ENCODE measurements around the gene TMPRSS4. TPM values are rescaled to one million over a fixed set of nuclear protein-coding genes. Genes with fewer than 3 reads are reported as not detected.

TMPRSS4 gene
- total RNA-seq, 1 donor from 2014 or later, result 16.8 TPM

DNA sequence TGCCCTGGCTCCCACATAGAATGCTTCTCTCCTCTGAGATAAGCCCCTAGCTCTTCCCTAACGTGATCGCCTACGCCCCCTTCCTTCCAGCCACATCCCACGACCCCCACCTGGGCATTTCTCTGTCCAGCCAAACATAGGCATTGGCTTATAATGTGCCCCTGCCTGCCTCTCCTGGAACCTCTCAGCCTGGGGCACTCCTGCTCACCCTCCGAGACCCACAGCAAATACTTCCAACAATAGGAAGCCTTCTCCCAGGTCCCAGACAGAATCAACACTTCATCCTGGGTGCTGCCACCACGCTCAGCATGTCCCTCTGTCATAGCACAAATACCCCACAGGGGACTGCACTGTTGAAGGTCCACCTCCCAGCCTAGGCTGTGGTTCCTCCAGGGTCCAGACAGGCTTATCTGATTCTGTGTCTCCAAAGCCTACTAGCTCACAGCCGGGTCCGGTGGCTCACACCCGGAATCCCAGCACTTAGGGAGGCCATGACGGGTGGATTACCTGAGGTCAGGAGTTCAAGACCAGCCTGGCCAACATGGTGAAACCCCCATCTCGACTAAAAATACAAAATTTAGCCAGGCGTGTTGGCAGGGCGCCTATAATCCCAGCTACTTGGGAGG lies 24.2 kb upstream of the TMPRSS4 start:
- DNase-seq (ENCODE audit: low read depth), result no peak
- Histone ChIP-seq H3K4me3 (ENCODE audit: low read depth, low read length) (no peak overlapping the region), H3K27me3 (ENCODE audit: control insufficient read depth, insufficient read depth, low read length) (peaks cover 6% of the 10 kb centered on the region), H3K36me3 (ENCODE audit: control insufficient read depth, insufficient read depth, low read length) (no peaks in the 10 kb centered on the region)
- TF ChIP-seq, protein P1, sequence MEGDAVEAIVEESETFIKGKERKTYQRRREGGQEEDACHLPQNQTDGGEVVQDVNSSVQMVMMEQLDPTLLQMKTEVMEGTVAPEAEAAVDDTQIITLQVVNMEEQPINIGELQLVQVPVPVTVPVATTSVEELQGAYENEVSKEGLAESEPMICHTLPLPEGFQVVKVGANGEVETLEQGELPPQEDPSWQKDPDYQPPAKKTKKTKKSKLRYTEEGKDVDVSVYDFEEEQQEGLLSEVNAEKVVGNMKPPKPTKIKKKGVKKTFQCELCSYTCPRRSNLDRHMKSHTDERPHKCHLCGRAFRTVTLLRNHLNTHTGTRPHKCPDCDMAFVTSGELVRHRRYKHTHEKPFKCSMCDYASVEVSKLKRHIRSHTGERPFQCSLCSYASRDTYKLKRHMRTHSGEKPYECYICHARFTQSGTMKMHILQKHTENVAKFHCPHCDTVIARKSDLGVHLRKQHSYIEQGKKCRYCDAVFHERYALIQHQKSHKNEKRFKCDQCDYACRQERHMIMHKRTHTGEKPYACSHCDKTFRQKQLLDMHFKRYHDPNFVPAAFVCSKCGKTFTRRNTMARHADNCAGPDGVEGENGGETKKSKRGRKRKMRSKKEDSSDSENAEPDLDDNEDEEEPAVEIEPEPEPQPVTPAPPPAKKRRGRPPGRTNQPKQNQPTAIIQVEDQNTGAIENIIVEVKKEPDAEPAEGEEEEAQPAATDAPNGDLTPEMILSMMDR (IDR thresholded peaks at IDR 0.05; ENCODE audit: insufficient read depth, low read length, poor library complexity, severe bottlenecking), result no peak

DNA sequence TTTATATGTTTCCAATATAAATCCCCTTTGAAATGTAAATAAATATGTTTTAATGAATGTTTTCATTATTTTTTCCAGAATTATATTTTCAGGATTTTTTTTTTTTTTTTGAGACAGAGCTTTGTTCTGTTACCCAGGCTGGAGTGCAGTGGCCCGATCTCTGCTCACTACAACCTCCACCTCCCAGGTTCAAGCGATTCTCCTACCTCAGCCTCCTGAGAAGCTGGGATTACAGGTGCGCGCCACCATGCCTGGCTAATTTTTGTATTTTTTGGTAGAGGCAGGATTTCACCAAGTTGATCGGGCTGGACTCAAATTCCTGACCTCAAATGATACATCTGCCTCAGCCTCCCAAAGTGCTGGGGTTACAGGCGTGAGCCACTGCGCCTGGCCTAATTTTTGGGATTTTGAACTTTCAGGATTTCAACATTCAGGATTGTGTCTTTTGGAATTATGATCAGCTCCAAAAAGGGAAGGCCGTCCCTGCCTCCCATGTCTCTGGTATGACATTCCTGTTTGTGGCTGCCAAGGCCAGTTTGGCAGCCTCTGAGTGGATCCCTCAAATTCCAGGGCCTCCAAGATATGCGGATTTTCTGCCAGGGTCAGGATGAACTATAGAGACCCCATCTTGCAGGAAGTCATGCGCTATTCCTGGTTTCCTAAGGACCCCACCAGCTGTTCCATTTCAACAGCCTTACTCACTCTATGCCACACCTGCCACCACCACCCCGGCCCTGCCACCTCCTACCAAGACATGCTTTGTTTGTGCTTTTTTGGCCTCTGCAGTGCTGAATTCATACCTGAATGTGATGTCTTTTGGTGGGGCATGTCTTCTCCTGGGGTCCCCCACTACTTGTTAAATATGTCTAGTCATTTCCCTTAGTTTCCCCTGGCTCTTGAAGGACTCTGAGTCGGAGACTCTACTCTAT lies 21.9 kb upstream of the TMPRSS4 start:
- no peak for DNase-seq (ENCODE audit: low read depth)
- Histone ChIP-seq H3K27me3 (ENCODE audit: control insufficient read depth, insufficient read depth, low read length) (peaks cover 10% of the 10 kb centered on the region), H3K36me3 (ENCODE audit: control insufficient read depth, insufficient read depth, low read length) (no peaks in the 10 kb centered on the region), H3K4me3 (ENCODE audit: low read depth, low read length) (no peak overlapping the region)
- TF ChIP-seq, protein P1 (IDR thresholded peaks at IDR 0.05; ENCODE audit: insufficient read depth, low read length, poor library complexity, severe bottlenecking), result no peak

DNA sequence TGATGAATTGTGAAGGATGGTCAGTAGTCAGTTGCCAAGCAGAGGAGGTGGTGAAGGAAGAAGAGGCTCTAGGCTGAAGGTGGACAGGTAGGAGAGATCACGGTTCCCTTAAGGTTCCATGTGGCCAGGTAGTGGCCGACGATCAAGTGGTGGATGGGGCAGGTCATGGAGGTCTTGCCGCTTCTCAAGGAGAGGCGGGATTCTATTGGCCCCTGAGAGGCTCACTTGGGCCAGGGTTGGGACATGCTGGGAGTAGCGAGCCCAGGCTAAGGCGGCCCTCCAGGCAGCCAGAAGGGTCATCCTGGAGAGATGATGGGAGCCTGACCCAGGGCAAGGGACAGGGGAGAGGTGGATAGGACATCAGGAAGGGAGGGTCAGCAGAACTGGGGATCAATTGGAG lies 20.9 kb upstream of the TMPRSS4 start:
- TF ChIP-seq, protein P1 (IDR thresholded peaks at IDR 0.05; ENCODE audit: insufficient read depth, low read length, poor library complexity, severe bottlenecking), result no peak
- no peak for DNase-seq (ENCODE audit: low read depth)
- H3K36me3 ChIP-seq (ENCODE audit: control insufficient read depth, insufficient read depth, low read length), result no peaks in the 10 kb centered on the region
- H3K27me3 ChIP-seq (ENCODE audit: control insufficient read depth, insufficient read depth, low read length), result peaks cover 10% of the 10 kb centered on the region
- no peak overlapping the region for H3K4me3 ChIP-seq (ENCODE audit: low read depth, low read length)

DNA sequence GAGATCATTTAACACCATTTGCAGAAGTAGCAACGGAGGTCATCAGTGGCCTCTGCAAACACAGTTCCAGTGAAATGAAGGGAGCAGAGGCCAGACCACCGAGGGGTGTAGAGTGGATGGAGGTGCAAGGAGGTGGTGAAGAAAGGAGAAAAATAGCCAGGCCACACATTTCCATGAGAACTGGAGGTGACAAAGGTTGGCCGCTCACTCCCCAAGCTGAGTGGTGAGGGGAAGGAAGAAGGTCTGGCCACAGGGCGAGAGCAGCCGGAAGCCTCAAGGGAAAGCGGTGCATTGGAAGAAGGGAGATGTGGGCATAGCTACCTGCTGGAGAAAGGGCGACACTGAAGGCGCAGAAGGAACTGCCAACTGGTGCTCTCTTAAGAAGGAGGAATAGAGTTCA lies 20.1 kb upstream of the TMPRSS4 start:
- no peaks in the 10 kb centered on the region for H3K36me3 ChIP-seq (ENCODE audit: control insufficient read depth, insufficient read depth, low read length)
- TF ChIP-seq, protein P1 (IDR thresholded peaks at IDR 0.05; ENCODE audit: insufficient read depth, low read length, poor library complexity, severe bottlenecking), result no peak
- no peak overlapping the region for H3K4me3 ChIP-seq (ENCODE audit: low read depth, low read length)
- no peak for DNase-seq (ENCODE audit: low read depth)
- H3K27me3 ChIP-seq (ENCODE audit: control insufficient read depth, insufficient read depth, low read length), result peaks cover 10% of the 10 kb centered on the region

DNA sequence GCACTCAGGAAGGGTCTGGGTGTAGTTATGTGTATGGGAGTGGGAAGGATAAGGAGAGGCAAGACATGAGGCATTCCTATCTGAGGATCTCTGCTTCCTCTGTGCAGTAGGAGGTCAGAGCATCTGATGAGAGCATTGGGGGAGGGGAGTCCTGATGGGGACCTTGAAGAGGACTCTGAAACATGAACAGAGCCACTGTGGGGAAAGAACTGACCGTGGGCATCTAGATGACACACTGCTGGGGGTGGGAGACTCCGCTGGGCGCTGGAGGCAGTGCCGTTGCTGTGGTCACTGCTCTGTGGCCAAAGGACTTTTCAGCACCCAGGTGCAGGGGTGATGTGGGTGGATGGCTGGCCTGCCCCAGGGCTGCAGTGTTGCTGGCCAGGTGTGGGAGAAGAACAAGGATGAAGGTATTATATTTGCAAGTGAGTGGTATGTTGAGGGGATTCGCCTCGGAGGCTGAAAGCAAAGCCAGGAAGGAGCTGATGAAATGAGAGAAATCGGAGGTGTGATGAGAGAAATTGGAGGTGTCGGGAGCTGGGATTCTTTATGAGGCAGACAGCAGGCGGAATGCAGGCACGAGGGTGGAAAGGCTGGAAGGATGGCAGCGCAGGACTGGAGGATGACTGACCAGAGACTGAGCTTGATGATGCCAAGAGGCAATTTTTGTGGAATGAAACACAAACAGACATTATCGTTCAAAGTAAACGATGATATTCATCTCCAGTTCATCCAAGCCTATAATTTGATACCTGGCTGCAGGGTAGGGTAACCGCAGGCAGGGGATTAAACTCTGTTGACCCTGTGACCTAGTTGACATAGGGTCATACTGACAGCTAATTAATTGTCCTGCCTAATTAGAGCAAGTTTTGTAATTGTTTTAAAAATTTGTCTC lies 19.4 kb upstream of the TMPRSS4 start:
- DNase-seq (ENCODE audit: low read depth), result no peak
- Histone ChIP-seq H3K27me3 (ENCODE audit: control insufficient read depth, insufficient read depth, low read length) (peaks cover 10% of the 10 kb centered on the region), H3K36me3 (ENCODE audit: control insufficient read depth, insufficient read depth, low read length) (no peaks in the 10 kb centered on the region), H3K4me3 (ENCODE audit: low read depth, low read length) (no peak overlapping the region)
- TF ChIP-seq, protein P1 (IDR thresholded peaks at IDR 0.05; ENCODE audit: insufficient read depth, low read length, poor library complexity, severe bottlenecking), result no peak
